A549 (cell line): ENCODE measurements around the gene TNRC18. TPM values are rescaled to one million over a fixed set of nuclear protein-coding genes. Genes with fewer than 3 reads are reported as not detected.
A peak's percentile ranks its signal among the peaks of the same experiment; 100 is the strongest.
"Not testable (repeated sequence)": the region's sequence is repeated elsewhere in the genome, so short reads cannot be mapped to it uniquely, and the experiment has no call there.

Experiments used
- ATAC-seq, 2 experiments: fragments of 200-7000 bp in 1 of 2; fragments of >200 bp in 1 of 2; cut with Nextera tagmentation in 1 of 2; cut with Tn5 transposase in 1 of 2; 3 replicates each; pipeline versions ENCODE4 v1.8.0 to v1.9.1; 2018 to 2020; ENCODE audit warnings: mild to moderate bottlenecking in 1 of 2, moderate library complexity in 1 of 2
- CTCF ChIA-PET: fragments of 300-600 bp; sonication (Branson Sonifier 250); formaldehyde crosslinking; extraction: SDS; loops from one replicate; lab custom pipeline; 2021; ENCODE audit warnings: antibody characterized with exemption, inconsistent platforms; lab: Yijun Ruan, JAX
- POLR2A ChIA-PET: fragments of 350-600 bp; formaldehyde crosslinking; extraction: SDS; loops from one replicate; lab custom pipeline; 2021; ENCODE audit warnings: antibody characterized with exemption, inconsistent platforms; lab: Yijun Ruan, JAX
- DNase-seq, 2 experiments: peaks; one replicate each; pipeline versions ENCODE4 v3.0.0 to v3.0.0-alpha.2; 2011 to 2016; ENCODE audit warnings: low read depth in 1 of 2, low spot score in 1 of 2
- FAIRE-seq: peaks from 2 replicates; lab custom pipeline; 2011; peaks lifted over from hg19 to GRCh38; lab: Jason Lieb, UNC
- H3K27ac ChIP-seq, 2 experiments: fragments of >200 bp; sonication (Bioruptor Twin); formaldehyde crosslinking; 3 replicates each; pipeline ENCODE4 v1.5.1; 2016 to 2017
- H3K4me1 ChIP-seq: fragments of >200 bp; sonication (Bioruptor Twin); formaldehyde crosslinking; 3 replicates; pipeline ENCODE4 v1.6.1; 2016
- H3K4me2 ChIP-seq: fragments of >200 bp; sonication (Bioruptor Twin); formaldehyde crosslinking; 3 replicates; pipeline ENCODE4 v1.6.1; 2016
- H3K4me3 ChIP-seq: fragments of >200 bp; sonication (Bioruptor Twin); formaldehyde crosslinking; 3 replicates; pipeline ENCODE4 v1.5.1; 2016
- H3K9me3 ChIP-seq: fragments of >200 bp; sonication (Bioruptor Twin); formaldehyde crosslinking; 3 replicates; pipeline ENCODE4 v1.6.1; 2016
- CBX2 ChIP-seq: fragments of 200-600 bp; sonication (generic); IDR thresholded peaks from 2 replicates; pipeline ENCODE4 v1.6.1; 2016; ENCODE audit warnings: low read depth, mild to moderate bottlenecking, borderline replicate concordance
- CEBPB ChIP-seq, 2 experiments: fragments of >200 bp in 1 of 2; sonication (Bioruptor Twin) in 1 of 2; formaldehyde crosslinking in 1 of 2; IDR thresholded peaks; 2 replicates each; pipeline ENCODE4 v1.6.1; 2012 to 2016
- CHD4 ChIP-seq: fragments of 200-600 bp; sonication (generic); IDR thresholded peaks from 2 replicates; pipeline ENCODE4 v1.6.1; 2016; ENCODE audit warnings: antibody characterized with exemption, mild to moderate bottlenecking, borderline replicate concordance
- EHF ChIP-seq: fragments of 250-450 bp; sonication (Bioruptor Pico); IDR thresholded peaks from 2 replicates; pipeline ENCODE4 v1.5.0; 2020; ENCODE audit warnings: mild to moderate bottlenecking
- ESRRA ChIP-seq: fragments of 150-350 bp; IDR thresholded peaks from 2 replicates; pipeline ENCODE4 v1.6.1; 2014; ENCODE audit warnings: mild to moderate bottlenecking, low read length, borderline replicate concordance
- HEYL ChIP-seq: fragments of 250-450 bp; sonication (Bioruptor Pico); IDR thresholded peaks from 2 replicates; pipeline ENCODE4 v1.8.0; 2021; ENCODE audit warnings: mild to moderate bottlenecking, moderate library complexity
- HOXB13 ChIP-seq: fragments of 250-450 bp; sonication (Bioruptor Pico); IDR thresholded peaks from 2 replicates; pipeline ENCODE4 v1.5.0; 2020; ENCODE audit warnings: low read depth, mild to moderate bottlenecking, moderate library complexity
- HOXB5 ChIP-seq: fragments of 250-450 bp; sonication (Bioruptor Pico); IDR thresholded peaks from 2 replicates; pipeline ENCODE4 v1.5.0; 2020; ENCODE audit warnings: mild to moderate bottlenecking, moderate library complexity
- JUN ChIP-seq, 2 experiments: fragments of >200 bp; sonication (Bioruptor Twin); formaldehyde crosslinking; IDR thresholded peaks; 2 replicates in 1 of 2; 3 replicates in 1 of 2; pipeline ENCODE4 v1.6.1; 2016 to 2017
- KDM1A ChIP-seq: fragments of 200-600 bp; sonication (generic); IDR thresholded peaks from 2 replicates; pipeline ENCODE4 v1.6.1; 2016; ENCODE audit warnings: low read depth, mild to moderate bottlenecking
- MAFK ChIP-seq: fragments of 450-650 bp; IDR thresholded peaks from 2 replicates; pipeline ENCODE4 v1.6.1; 2014; ENCODE audit not compliant: partially characterized antibody
- MAZ ChIP-seq: fragments of 150-350 bp; IDR thresholded peaks from 2 replicates; pipeline ENCODE4 v1.6.1; 2014; ENCODE audit warnings: antibody characterized with exemption, low read depth, low read length, borderline replicate concordance
- NR3C1 ChIP-seq: fragments of >200 bp; sonication (Bioruptor Twin); formaldehyde crosslinking; IDR thresholded peaks from 3 replicates; pipeline ENCODE4 v1.6.1; 2017
- PHF8 ChIP-seq: fragments of 200-600 bp; sonication (generic); IDR thresholded peaks from 2 replicates; pipeline ENCODE4 v1.6.1; 2016; ENCODE audit warnings: low read depth, mild to moderate bottlenecking, antibody characterized with exemption, moderate library complexity, borderline replicate concordance
- RAD21 ChIP-seq, 2 experiments: fragments of >200 bp in 1 of 2; sonication (Bioruptor Twin) in 1 of 2; formaldehyde crosslinking in 1 of 2; IDR thresholded peaks in 1 of 2; conservative IDR thresholded peaks in 1 of 2; 2 replicates in 1 of 2; 3 replicates in 1 of 2; pipeline ENCODE4 v1.6.1; 2012 to 2018; ENCODE audit warnings: inconsistent platforms in 1 of 2
- RFX5 ChIP-seq: fragments of 450-650 bp; IDR thresholded peaks from 2 replicates; pipeline ENCODE4 v1.7.1; 2014; ENCODE audit warnings: antibody characterized with exemption, mild to moderate bottlenecking, moderate library complexity
- RNF2 ChIP-seq: fragments of 200-600 bp; sonication (generic); IDR thresholded peaks from 2 replicates; pipeline ENCODE4 v1.6.1; 2016; ENCODE audit warnings: low read depth, mild to moderate bottlenecking, antibody characterized with exemption, moderate library complexity, borderline replicate concordance
- SMC3 ChIP-seq: fragments of >200 bp; sonication (Bioruptor Twin); formaldehyde crosslinking; IDR thresholded peaks from 3 replicates; pipeline ENCODE4 v1.6.1; 2018; ENCODE audit warnings: inconsistent platforms
- SREBF2 ChIP-seq: fragments of 450-650 bp; IDR thresholded peaks from 2 replicates; pipeline ENCODE4 v1.6.1; 2014; ENCODE audit warnings: mild to moderate bottlenecking, moderate library complexity
- TP53 ChIP-seq: fragments of 250-450 bp; sonication (Bioruptor Pico); IDR thresholded peaks from 2 replicates; pipeline ENCODE4 v1.5.0; 2021; ENCODE audit warnings: mild to moderate bottlenecking, moderate library complexity
- ZFP36 ChIP-seq: fragments of 450-650 bp; IDR thresholded peaks from 2 replicates; pipeline ENCODE4 v1.6.1; 2014; ENCODE audit warnings: borderline replicate concordance; ENCODE audit not compliant: partially characterized antibody
- WGBS: methylation state at CpG from one replicate; pipeline ENCODE4 v1.1.6; 2017; ENCODE audit errors: missing lambda C conversion rate; 5-methylcytosine and 5-hydroxymethylcytosine counted together
- polyA plus RNA-seq, 4 experiments: library from polyadenylated mRNA; depleted of rRNA in 3 of 4; stranded (reverse); fragments of >200 nt; fragmentation: RNase III in 1 of 4; extraction: RNeasy Plus Mini Kit Qiagen cat#74134 plus additional on column Dnase treatment in 1 of 4; gene quantifications; 2 replicates in 3 of 4; 3 replicates in 1 of 4; pipeline ENCODE4 v1.2.3, GENCODE V29; 2011 to 2017
- TF ChIP-seq, protein P1 (sequence below): fragments of 250-450 bp; sonication (Bioruptor Pico); IDR thresholded peaks from 2 replicates; pipeline ENCODE4 v1.5.0; 2021; ENCODE audit warnings: mild to moderate bottlenecking, moderate library complexity, borderline replicate concordance
- TF ChIP-seq, protein P2 (sequence below): fragments of >200 bp; sonication (Bioruptor Twin); formaldehyde crosslinking; IDR thresholded peaks from 3 replicates; pipeline ENCODE4 v1.5.1; 2016

TNRC18 gene
- polyA plus RNA-seq, 2 of the 4 experiments (the other 2 are of a cell fraction): 15.5 to 39.9 TPM

GRCh38 chr7:5367661-5368060 lies 56.0 kb downstream of the TNRC18 start:
- TF ChIP-seq, protein P1, sequence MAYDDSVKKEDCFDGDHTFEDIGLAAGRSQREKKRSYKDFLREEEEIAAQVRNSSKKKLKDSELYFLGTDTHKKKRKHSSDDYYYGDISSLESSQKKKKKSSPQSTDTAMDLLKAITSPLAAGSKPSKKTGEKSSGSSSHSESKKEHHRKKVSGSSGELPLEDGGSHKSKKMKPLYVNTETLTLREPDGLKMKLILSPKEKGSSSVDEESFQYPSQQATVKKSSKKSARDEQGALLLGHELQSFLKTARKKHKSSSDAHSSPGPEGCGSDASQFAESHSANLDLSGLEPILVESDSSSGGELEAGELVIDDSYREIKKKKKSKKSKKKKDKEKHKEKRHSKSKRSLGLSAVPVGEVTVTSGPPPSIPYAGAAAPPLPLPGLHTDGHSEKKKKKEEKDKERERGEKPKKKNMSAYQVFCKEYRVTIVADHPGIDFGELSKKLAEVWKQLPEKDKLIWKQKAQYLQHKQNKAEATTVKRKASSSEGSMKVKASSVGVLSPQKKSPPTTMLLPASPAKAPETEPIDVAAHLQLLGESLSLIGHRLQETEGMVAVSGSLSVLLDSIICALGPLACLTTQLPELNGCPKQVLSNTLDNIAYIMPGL (CRISPR knock-in tag): no peak
- TF ChIP-seq MAZ (no peak), SREBF2 (no peak), CHD4 (no peak), HEYL (no peak), EHF (CRISPR knock-in tag) (no peak), RFX5 (no peak), HOXB5 (CRISPR knock-in tag) (no peak), HOXB13 (CRISPR knock-in tag) (no peak), CBX2 (no peak), TP53 (CRISPR knock-in tag) (no peak), ESRRA (no peak), RNF2 (no peak), PHF8 (no peak), CEBPB (IDR thresholded peaks at IDR 0.05) (no peak), MAFK (no peak), ZFP36 (no peak), NR3C1 (no peak), JUN (IDR thresholded peaks at IDR 0.05) (no peak), KDM1A (no peak)
- ATAC-seq: no peak
- POLR2A ChIA-PET: no interaction called here
- no peak for FAIRE-seq
- H3K4me3 ChIP-seq: no peak overlapping the region
- no peak overlapping the region for H3K4me2 ChIP-seq
- H3K4me1 ChIP-seq: no peaks in the 10 kb centered on the region
- CTCF ChIA-PET: interaction anchor here (0.6 to 7.0 kb wide), 8 partner anchors 9 to 127 kb away, joined by 3 to 67 read pairs (median 12); no protein-coding TSS in a partner anchor
- DNase-seq: no peak
- H3K27ac ChIP-seq: no peak overlapping the region
- no peaks in the 10 kb centered on the region for H3K9me3 ChIP-seq
- 90% methylated on average over 9 of the region's 9 CpGs for WGBS

DNA sequence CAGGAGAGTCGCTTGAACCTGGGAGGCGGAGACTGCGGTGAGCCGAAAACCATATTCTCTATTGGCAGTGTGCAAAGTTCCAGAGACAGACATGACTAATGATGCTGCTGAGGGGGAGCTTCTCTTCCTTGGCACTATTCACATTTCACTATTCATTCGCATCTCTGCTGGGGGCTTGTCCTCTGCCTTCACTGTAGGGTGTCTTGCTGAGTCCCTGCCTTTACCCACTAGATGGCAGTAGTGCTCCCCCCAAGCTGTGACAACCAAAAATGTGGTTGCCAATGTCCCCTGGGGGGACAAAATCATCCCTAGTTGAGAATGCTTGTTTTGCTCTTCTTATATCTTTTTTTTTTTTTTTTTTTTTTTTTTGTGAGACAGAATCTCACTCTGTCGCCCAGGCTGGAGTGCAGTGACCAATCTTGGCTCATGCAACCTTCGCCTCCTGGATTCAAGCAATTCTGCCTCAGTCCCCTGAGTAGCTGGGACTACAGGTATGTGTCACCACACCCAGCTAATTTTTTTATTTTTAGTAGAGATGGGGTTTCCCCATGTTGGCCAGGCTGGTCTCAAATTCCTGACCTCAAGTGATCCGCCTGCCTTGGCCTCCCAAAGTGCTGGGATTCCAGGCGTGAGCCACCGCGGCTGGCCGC lies 57.5 kb downstream of the TNRC18 start:
- WGBS: 81% methylated on average over 12 of the region's 12 CpGs
- FAIRE-seq, H3K4me1 ChIP-seq, H3K27ac ChIP-seq, H3K4me3 ChIP-seq, H3K4me2 ChIP-seq, H3K9me3 ChIP-seq: not testable (repeated sequence)
- TF ChIP-seq RAD21 (conservative IDR thresholded peaks at IDR 0.05 in 1 of 2, IDR thresholded peaks at IDR 0.05 in 1 of 2) (peak; percentile 73 to 90), SMC3 (peak; percentile 65; the same call in 2 of the 3 replicates)
- TF ChIP-seq, protein P2, sequence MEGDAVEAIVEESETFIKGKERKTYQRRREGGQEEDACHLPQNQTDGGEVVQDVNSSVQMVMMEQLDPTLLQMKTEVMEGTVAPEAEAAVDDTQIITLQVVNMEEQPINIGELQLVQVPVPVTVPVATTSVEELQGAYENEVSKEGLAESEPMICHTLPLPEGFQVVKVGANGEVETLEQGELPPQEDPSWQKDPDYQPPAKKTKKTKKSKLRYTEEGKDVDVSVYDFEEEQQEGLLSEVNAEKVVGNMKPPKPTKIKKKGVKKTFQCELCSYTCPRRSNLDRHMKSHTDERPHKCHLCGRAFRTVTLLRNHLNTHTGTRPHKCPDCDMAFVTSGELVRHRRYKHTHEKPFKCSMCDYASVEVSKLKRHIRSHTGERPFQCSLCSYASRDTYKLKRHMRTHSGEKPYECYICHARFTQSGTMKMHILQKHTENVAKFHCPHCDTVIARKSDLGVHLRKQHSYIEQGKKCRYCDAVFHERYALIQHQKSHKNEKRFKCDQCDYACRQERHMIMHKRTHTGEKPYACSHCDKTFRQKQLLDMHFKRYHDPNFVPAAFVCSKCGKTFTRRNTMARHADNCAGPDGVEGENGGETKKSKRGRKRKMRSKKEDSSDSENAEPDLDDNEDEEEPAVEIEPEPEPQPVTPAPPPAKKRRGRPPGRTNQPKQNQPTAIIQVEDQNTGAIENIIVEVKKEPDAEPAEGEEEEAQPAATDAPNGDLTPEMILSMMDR: peak; percentile 85
- ChIA-PET CTCF (interaction anchor here (0.5 to 7.0 kb wide), 50 partner anchors 11 to 699 kb away, joined by 3 to 67 read pairs (median 4); no protein-coding TSS in a partner anchor), POLR2A (interaction anchor here (1.8 kb wide), 1 partner anchor 31 kb away, joined by 8 read pairs; no protein-coding TSS in a partner anchor)
- DNase-seq (peak; percentile 83 to 89), ATAC-seq (peak; percentile 88 to 89)
